HuH-7 (cell line): ENCODE results near the gene PDHX.

ENCODE experiments used
- DNase-seq: peaks from one replicate; pipeline ENCODE4 v3.0.0; 2011; ENCODE audit warnings: low spot score

Gene PDHX

GRCh38 chr11:34990916-34991315 is 74.5 kb downstream of the PDHX start:
- no peak for DNase-seq

- no peak for DNase-seq
Observed at GRCh38 chr11:34994854-34995253, 78.4 kb downstream of the PDHX start.

GRCh38 chr11:34996958-34997357 is 80.5 kb downstream of the PDHX start:
- DNase-seq = no peak

DNA sequence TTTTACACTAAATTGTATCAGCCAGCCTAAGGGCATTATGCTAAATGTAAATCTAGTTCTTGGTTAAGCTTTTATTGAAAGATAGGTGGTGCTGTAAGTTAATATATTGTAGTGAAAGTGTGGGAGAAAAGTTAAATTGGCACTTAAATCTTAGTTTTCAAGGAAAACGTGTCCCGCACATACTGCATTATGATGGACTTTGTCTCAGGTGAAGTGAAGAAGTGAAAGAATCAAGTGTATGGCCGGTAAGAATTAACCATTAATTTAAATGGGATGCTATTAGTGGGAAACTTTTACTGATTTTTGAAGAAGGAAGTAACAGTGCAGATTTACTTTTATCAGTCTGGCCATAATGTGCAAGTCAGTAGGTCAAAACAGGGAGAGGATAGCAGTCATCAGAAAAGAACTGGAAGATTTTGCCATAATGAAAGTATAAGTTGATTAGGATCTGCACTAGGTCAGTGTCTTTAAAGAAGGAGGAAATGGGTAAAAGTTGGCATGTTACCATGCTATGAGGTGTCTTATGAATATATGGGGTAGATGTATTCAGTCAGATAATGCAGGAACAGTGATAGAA is 81.6 kb downstream of the PDHX start:
- no peak for DNase-seq

DNA sequence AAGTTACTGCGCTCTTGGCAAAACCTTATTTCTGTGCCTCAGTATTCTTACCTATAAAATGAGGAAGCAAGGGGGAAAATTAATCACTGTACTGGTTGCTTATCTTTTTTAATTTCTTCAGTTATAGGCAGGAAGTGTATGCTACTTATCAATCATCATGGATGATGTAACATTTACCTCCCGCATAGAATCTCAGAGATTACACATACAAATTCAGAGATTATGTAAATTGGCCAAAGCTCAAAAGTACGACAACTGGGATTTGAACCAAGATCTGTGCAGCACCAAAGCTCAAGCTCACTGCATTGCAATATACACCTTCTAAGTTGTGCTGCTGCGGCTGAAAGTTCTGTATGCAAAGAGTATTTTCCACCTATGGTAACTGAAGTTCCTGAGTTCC is 83.0 kb downstream of the PDHX start:
- DNase-seq = no peak

DNA sequence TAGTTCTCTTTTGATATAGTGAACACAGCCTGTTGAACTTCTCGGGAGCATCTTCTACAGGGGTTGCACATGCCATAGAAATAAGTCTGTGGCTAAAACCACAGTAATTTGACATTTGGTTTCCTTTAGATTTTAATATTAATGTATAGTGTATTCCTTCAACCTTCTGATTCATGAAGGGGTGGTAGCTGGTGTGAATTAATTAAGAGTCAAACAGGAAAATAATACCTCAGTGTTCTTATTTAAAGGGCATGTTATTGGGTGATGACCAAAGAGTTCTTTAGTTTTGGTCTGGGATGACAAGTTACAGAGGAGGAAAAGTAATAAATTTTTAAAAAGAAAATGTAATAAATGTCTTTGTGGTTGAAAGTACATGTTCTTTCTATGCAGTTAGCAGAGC is 86.8 kb downstream of the PDHX start:
- DNase-seq = no peak

GRCh38 chr11:35003658-35004057 is 87.2 kb downstream of the PDHX start:
- no peak for DNase-seq

DNA sequence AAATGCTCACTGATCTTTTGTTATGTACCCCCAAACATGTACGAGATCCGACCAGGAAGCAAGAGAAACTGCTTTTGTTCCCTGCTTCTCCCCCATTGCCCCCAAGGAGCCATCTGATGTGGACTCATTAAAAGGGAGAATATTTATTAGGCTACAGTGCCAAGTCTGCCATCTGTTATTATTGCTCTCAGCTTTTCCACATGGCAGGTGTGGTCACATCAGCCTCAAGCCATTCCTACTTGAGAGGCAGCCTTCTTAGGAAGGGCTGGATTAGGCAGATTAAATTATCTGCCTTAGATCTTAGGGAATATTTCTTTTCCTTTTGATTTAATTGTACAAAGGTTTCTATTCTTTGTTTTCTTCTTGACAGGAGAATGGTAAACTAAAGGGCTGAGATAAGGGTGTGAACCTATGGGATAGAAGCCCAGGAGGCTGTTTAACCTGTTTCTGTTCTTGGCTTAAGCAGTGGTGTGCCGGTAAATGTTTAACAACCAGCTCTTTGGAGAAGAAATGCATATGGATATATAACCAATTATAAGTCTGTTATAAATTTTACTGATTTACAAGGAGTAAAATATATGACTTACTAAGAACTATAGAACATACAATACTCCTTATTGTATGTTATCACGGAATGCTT is 88.8 kb downstream of the PDHX start:
- DNase-seq = no peak

DNA sequence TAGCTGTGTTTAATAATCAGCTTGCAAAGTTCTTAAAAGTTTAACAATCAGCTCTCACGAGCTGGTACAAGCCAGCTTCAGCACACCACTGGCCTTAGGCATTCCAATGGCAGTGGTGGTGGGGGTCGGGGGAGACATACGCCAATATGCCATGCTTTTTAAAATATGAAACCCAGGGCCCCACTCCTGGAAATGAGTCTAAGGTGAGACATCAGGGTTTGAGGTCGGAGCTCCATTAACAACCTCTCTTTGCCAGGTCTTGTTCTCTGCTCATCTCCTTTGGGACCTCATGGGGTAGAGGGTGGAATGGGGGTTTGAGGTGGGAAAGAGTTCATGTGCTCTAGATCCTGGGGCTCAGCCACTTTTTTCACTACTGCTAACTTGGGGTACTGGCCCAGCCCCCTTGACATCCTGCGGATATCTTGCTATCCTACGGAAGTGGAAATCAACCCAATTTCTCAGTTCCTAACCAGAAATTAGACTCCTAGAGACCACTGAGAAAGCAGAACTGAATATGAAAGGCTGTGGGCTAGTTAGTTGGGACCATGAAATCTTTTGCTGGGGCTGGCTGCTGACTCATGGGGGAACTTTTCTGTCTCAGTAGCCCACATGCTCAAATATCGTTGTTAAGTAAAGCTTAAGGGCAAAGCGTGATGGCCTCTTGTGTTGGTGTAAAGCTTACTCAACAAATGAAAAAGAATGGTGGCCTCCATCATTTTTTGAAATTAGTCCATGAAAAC is 90.1 kb downstream of the PDHX start:
- DNase-seq = no peak

DNA sequence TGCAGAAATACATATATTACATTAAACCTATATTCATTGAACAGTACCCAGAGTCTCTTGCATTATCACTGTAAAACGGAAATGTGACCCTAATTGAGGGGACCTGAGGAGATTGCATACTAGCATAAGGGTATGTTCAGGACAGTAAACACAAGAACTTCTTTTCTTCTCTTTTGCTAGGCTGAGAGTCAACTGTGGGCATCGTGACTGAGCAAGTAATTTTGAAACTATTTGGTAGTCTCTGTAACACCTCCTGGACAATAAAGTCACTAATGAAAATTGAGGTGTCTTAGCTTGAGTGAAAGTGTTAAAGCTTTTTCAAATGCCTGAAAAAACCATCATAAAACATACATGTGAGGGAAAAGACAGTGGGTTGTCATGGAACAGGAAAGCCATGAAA is 90.9 kb downstream of the PDHX start:
- DNase-seq = no peak

DNA sequence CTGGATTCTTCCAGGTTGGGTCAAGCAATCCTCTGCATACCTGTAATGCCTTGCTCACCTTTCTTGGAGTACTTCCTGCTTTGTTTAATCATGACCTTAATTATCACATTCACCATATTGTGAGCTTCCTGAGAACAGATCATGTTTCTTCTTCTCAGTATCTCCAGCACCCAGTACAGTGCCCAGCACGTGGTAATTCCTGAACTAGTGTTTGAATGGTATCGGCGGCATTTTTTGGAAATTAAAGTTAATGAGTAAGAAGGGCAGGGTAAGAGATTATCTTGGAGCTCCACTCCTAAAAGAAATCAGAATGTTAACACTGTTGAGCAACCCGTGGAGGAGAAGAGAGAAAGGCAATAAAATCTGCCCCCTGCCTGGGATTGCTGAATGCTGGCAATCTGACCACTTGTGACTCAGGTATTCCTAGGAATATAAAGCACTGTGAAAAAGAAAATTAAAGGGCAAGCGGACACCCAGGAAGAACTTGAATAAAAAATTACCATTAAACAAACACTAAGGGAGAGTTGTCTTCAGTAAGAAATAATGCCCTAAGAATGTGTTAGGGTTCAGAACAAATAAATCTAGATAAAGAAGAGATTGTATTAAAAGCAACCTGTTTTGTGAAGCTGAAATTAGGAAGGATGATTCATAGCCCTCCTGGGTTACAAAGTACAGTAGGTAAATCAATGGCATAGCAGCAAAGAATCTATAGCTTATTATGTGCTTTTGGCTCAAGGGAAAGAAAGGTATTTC is 92.9 kb downstream of the PDHX start:
- DNase-seq = peak; percentile 25

DNA sequence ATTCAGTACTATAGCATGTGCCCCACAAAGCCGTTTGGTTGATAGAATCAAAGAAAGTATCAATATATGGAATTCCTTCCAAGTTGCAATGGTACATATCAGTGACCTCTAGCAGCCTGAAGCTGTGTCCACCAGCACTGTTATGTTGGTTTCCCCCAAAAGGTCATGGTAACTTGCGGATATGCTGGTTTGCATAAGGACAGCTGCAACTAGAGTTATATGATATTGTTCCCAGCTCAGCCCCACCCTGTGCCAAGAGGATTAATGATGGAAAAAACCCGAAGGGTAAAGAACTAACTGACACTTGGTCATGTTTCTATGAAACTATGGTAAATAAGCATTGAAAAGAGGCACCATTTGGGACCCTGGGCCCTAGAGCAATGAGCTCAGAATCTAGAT is 93.5 kb downstream of the PDHX start:
- no peak for DNase-seq

DNA sequence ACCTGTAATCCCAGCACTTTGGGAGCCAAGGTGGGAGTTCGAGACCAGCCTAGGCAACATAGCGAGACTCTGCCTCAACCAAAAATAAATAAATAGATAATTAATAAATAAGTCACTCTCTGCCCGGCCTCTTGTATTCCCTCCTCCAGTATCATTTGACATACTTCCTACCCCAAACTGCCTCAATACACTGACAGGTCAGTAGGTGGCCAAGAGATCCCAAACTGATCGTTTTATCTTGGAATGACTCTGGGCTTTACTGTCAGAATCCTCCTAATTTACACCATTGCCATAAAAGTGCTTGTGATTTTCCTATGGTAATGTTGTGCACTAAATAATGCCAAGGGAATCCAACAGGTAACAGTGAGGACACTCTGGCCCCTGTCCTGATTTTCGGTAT is 94.2 kb downstream of the PDHX start:
- DNase-seq = no peak

GRCh38 chr11:35011389-35011788 is 95.0 kb downstream of the PDHX start:
- DNase-seq = no peak

- DNase-seq = no peak
Observed at GRCh38 chr11:35011944-35012343, 95.5 kb downstream of the PDHX start.

- DNase-seq = no peak
Observed at GRCh38 chr11:35012467-35013191, 96.2 kb downstream of the PDHX start.

DNA sequence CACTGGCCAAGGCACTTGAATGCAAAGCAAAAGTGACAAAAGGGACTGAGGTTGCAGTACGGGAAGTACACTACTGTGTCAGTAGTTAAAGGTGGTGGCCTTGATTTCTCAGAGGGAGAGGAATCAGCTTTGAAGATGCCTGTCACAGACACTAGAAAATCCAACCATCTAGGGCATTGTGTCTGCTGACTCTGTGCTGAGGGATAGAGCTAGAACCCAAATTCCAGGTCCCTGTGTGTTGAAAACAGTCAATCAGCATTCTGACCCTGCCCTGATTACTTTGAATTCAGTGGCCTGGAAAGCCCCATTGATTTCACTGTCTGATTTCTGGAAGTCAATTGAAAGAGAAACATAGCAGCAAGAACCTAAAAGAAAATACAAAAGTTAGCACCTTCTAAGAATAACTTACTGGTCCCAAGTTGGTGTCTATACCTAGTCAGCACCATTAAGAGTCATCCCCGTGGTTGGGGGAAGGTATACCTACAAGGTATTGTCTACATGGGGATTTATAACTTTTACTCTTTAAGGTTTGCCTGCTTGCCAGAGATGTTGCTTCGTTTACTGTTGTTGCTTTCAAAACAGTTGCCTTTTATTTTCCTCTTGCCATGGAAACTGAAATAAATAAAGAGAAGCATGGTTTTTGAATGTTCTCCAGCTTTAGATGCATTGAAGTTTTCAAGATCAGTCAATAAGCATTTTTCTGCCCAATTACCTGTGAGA is 97.3 kb downstream of the PDHX start:
- no peak for DNase-seq

DNA sequence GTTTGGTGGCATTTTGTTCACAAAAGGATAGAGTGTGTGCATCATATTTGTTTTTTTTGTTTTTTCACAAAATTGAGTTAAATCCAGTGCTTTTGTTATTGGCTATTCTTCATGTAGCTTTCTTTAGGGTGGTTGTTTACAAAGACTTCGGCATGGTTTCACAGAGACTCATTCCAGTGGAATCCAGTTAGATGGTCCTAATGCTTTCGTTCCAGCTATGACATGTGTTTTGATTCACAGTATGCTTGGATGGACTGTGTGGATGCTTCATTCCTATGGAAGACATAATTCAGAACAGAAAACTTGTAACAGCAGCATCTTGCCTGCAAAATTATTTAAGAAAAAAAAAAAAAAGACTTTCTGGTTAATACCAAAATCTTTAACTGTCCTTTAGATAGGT is 97.9 kb downstream of the PDHX start:
- DNase-seq = no peak

DNA sequence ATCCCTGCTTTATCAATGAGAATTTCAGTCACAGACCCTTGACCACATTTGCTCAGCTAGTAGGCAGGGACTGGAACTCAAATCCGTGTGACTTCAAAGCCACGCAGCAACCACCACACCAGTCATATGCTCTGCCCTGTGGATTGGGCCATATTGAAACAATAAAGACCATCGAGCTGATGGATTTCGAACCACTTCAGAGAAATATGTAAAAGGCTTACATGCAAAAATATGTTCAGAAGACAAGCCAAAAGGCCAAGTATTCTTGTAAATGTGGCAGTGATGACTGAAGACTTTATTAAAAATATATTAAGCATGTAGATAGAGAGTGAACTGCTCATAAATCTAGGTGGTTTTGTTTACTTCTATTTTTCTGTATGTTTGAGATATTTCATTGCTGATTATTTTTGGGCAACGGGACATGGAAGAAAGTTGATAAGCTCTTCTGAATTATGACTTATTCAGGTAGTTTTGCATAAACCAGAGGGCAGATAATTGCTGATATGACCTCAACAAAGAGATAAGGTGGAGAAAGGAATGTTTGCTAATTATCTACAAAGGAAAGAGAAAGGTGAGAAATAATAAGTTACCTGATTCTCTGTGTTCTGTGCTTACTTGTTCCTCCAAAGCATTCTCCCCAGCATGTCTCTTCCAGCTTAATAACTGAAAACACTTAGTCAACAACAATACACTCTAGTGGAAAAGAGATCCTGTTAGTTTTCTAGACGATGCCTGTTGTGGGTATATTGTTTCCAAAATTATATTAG is 99.4 kb downstream of the PDHX start:
- no peak for DNase-seq

DNA sequence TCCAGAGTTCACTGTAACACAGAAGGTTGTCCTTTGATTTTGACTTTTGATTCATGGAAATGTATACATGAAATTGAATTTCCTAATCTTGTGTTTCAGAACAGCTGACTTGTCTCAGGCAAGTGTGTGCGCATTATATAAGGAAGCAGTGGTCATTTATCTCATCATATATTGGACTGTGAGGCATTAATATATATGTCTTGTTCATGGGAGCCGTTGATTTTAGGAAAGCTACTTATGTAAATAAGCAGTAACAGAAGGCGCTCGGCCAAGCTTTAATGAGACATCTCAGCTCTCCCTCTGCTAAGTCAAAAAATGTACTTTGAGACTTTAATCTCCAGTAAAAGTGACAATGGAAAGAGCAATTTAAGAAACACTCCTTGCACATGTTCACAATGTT is 100.5 kb downstream of the PDHX start:
- DNase-seq = no peak
